HG02610 (cell line): Measurements from ENCODE around the gene ATP2C2.

ENCODE experiments used
- ATAC-seq: cut with Tn5 transposase; IDR thresholded peaks from one replicate; pipeline ENCODE4 v1.9.1; 2021; ENCODE audit warnings: mild to moderate bottlenecking, moderate library complexity; ENCODE audit not compliant: unreplicated experiment

The ATP2C2 gene

GRCh38 chr16:84487358-84487757 is 119.0 kb downstream of the ATP2C2 start:
- no peak for ATAC-seq

- ATAC-seq: no peak
Measured at GRCh38 chr16:84489131-84489530, 120.8 kb downstream of the ATP2C2 start.

GRCh38 chr16:84495506-84495905 is 127.2 kb downstream of the ATP2C2 start:
- ATAC-seq: no peak

- ATAC-seq: no peak
Measured at GRCh38 chr16:84496991-84497390, 128.7 kb downstream of the ATP2C2 start.

- no peak for ATAC-seq
Measured at GRCh38 chr16:84497418-84498222, 129.3 kb downstream of the ATP2C2 start.

GRCh38 chr16:84498223-84498610 is 129.9 kb downstream of the ATP2C2 start:
- no peak for ATAC-seq

GRCh38 chr16:84498859-84499620 is 130.7 kb downstream of the ATP2C2 start:
- ATAC-seq: no peak

GRCh38 chr16:84499638-84500037 is 131.3 kb downstream of the ATP2C2 start:
- no peak for ATAC-seq

- no peak for ATAC-seq
Measured at GRCh38 chr16:84500531-84500930, 132.2 kb downstream of the ATP2C2 start.

GRCh38 chr16:84501077-84501735 is 132.9 kb downstream of the ATP2C2 start:
- ATAC-seq: no peak

GRCh38 chr16:84502075-84502474 is 133.7 kb downstream of the ATP2C2 start:
- ATAC-seq: no peak

- ATAC-seq: no peak
Measured at GRCh38 chr16:84502581-84502980, 134.2 kb downstream of the ATP2C2 start.

GRCh38 chr16:84503751-84504395 is 135.5 kb downstream of the ATP2C2 start:
- no peak for ATAC-seq

GRCh38 chr16:84504420-84505248 is 136.3 kb downstream of the ATP2C2 start, which contains the start of gene MEAK7:
Gene MEAK7, minus strand, starts transcription at chr16:84504659. Its CDS starts 6,573 bp downstream, at chr16:84498086.
- peak; percentile 97 for ATAC-seq

GRCh38 chr16:84505249-84506187 is 137.2 kb downstream of the ATP2C2 start:
- no peak for ATAC-seq

- ATAC-seq: no peak
Measured at GRCh38 chr16:84507011-84507982, 139.0 kb downstream of the ATP2C2 start.

GRCh38 chr16:84508502-84508901 is 140.2 kb downstream of the ATP2C2 start:
- no peak for ATAC-seq
